BE2C (cell line): ENCODE results near the gene CMTM1.
A peak's percentile ranks its signal among the peaks of the same experiment; 100 is the strongest.

Source experiments
- DNase-seq: peaks from one replicate; pipeline ENCODE4 v3.0.0-alpha.2; 2020
- H3K27me3 ChIP-seq: fragments of 250-450 bp; sonication (Bioruptor Pico); 2 replicates; pipeline ENCODE4 v1.5.1; 2020; ENCODE audit warnings: mild to moderate bottlenecking
- H3K36me3 ChIP-seq: fragments of 250-450 bp; sonication (Bioruptor Pico); 2 replicates; pipeline ENCODE4 v1.5.1; 2020; ENCODE audit warnings: mild to moderate bottlenecking
- H3K4me1 ChIP-seq: fragments of 250-450 bp; sonication (Bioruptor Pico); 2 replicates; pipeline ENCODE4 v1.5.1; 2020
- H3K4me3 ChIP-seq: 2 replicates; pipeline ENCODE4 v1.5.1; 2011; ENCODE audit warnings: low read depth, low read length
- H3K9me3 ChIP-seq: fragments of 250-450 bp; sonication (Bioruptor Pico); 2 replicates; pipeline ENCODE4 v1.5.1; 2020
- CTCF ChIP-seq: IDR thresholded peaks from 2 replicates; pipeline ENCODE4 v1.5.1; 2012; ENCODE audit warnings: mild to moderate bottlenecking, low read depth, low read length

Gene CMTM1

DNA sequence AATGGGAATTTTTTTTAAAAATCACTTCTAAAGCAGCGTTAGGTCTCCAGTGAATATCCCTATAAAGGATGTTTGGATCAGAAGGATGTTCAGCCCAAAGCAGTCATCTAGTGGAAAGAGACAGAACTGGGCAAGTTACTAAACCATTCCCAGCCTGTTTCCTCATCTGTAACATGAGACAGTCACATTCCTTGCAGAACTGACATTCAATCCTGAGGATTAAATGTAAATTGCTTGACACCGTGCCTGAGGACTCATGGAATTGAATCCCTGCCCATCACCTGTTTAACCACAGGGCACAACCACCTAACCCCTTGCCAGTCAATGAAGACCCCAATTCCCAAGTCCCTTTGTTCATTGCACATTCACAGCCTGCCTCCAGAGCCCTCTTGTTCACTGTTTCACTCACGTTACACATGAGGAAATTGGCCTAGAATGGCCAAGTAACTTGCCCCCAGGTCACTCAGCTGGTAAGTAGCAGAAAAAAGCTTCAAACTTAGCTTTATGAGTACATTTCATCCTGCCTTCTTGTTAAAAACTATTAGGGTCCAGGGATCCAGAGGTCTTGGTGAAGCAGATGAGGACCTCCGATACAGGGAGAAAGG, 14.5 kb downstream of the CMTM1 start:
- H3K4me1 ChIP-seq = no peaks in the 10 kb centered on the region
- H3K27me3 ChIP-seq = peaks cover 18% of the 10 kb centered on the region
- DNase-seq = no peak
- H3K36me3 ChIP-seq = no peaks in the 10 kb centered on the region
- no peak overlapping the region for H3K4me3 ChIP-seq
- peaks cover 2% of the 10 kb centered on the region for H3K9me3 ChIP-seq
- TF ChIP-seq CTCF = no peak

DNA sequence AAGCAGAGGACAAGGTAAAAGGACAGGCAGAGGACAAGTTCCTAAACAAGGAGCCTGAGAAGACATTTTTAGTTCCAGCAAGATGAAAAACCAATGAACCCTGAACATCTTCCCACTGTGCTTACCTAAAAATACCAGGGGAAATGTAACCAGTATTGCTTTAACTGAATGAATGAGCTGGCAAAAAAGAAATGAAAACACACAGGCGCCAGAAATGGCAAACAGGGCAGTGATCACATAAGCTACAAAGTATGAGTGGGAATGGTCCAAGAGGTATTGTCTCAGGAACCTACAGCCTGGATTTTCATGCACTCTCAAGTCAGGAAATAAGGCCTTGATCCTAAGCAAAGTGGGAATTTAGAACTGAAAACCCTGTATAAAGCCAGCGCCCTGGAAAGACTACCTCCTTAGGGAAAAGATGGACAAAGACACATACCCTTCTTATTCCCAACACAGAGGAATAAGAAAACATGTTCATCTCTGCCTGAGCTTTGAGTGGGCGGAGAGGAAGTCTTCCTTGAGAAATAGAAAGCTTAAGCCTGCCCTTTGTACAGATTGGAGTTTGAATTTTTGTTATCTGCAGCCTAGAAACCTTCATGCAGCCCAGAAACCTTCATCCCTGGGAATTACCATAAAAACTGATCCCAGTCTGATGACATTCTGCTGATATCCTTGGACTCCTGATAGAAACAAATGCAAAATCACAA, 15.2 kb downstream of the CMTM1 start:
- Histone ChIP-seq H3K9me3 (peaks cover 2% of the 10 kb centered on the region), H3K27me3 (peaks cover 18% of the 10 kb centered on the region), H3K4me3 (no peak overlapping the region), H3K36me3 (no peaks in the 10 kb centered on the region), H3K4me1 (no peaks in the 10 kb centered on the region)
- TF ChIP-seq CTCF = no peak
- no peak for DNase-seq

- Histone ChIP-seq H3K36me3 (no peaks in the 10 kb centered on the region), H3K4me3 (no peak overlapping the region), H3K27me3 (no peaks in the 10 kb centered on the region), H3K9me3 (no peaks in the 10 kb centered on the region; the same call in 1 of the 2 replicates), H3K4me1 (no peaks in the 10 kb centered on the region)
- TF ChIP-seq CTCF = no peak
- DNase-seq = no peak
These were observed 19.4 kb downstream of the CMTM1 start for GRCh38 chr16:66585481-66586239.

GRCh38 chr16:66587881-66588600, 21.8 kb downstream of the CMTM1 start:
- no peaks in the 10 kb centered on the region for H3K4me1 ChIP-seq
- H3K9me3 ChIP-seq = no peaks in the 10 kb centered on the region; the same call in 1 of the 2 replicates
- TF ChIP-seq CTCF = no peak
- H3K27me3 ChIP-seq = no peaks in the 10 kb centered on the region
- no peaks in the 10 kb centered on the region for H3K36me3 ChIP-seq
- no peak overlapping the region for H3K4me3 ChIP-seq
- DNase-seq = no peak

- no peaks in the 10 kb centered on the region for H3K4me1 ChIP-seq
- H3K9me3 ChIP-seq = no peaks in the 10 kb centered on the region; the same call in 1 of the 2 replicates
- no peaks in the 10 kb centered on the region for H3K36me3 ChIP-seq
- peak; percentile 67 for TF ChIP-seq CTCF
- H3K27me3 ChIP-seq = no peaks in the 10 kb centered on the region
- H3K4me3 ChIP-seq = no peak overlapping the region
- DNase-seq = no peak
These were observed 22.9 kb downstream of the CMTM1 start for GRCh38 chr16:66588981-66589713.
